Measurements from ENCODE around the gene MYO9B. TPM values are rescaled to one million over a fixed set of nuclear protein-coding genes. Genes with fewer than 3 reads are reported as not detected.
"Not testable (repeated sequence)": the region's sequence is repeated elsewhere in the genome, so short reads cannot be mapped to it uniquely, and the experiment has no call there.

Gene MYO9B
- total and polyA plus RNA-seq, 7 donors: 24.6 to 95.0 (median 48.2) TPM

GRCh38 chr19:17090583-17090982 is 15.0 kb downstream of the MYO9B start:
- WGBS, 2 donors: 54 to 88% methylated on average over 9 of the region's 9 CpGs
- Histone ChIP-seq H3K36me3 (no peaks in the 10 kb centered on the region), H3K9me3 (no peaks in the 10 kb centered on the region), H3K4me1 (peaks cover 0 to 89% (median 60%) of the 10 kb centered on the region in 4 donors), H3K27me3 (no peaks in the 10 kb centered on the region), H3K27ac (peak overlapping the region in 3 of 4 donors; percentile 78 to 94 (median 87)), H3K4me3 (no peak overlapping the region)
- DNase-seq: no peak
- intact Hi-C loops (cut with DNase I): no loop called here
- TF ChIP-seq POLR2A (IDR thresholded peaks at IDR 0.05) (no peak), EP300 (IDR thresholded peaks at IDR 0.05) (no peak), POLR2AphosphoS5 (IDR thresholded peaks at IDR 0.05) (no peak), CTCF (IDR thresholded peaks at IDR 0.05) (no peak)

- Histone ChIP-seq H3K9me3 (no peaks in the 10 kb centered on the region), H3K4me3 (no peak overlapping the region), H3K36me3 (no peaks in the 10 kb centered on the region), H3K4me1 (peaks cover 0 to 91% (median 62%) of the 10 kb centered on the region in 4 donors), H3K27ac (peak overlapping the region; percentile 27 to 94 (median 82)), H3K27me3 (no peaks in the 10 kb centered on the region)
- no peak for DNase-seq
- 59 to 73% methylated on average over 15 of the region's 15 CpGs for WGBS, 2 donors
- intact Hi-C loops (cut with DNase I): no loop called here
- TF ChIP-seq EP300 (IDR thresholded peaks at IDR 0.05) (no peak), POLR2AphosphoS5 (IDR thresholded peaks at IDR 0.05) (no peak), POLR2A (IDR thresholded peaks at IDR 0.05) (no peak), CTCF (IDR thresholded peaks at IDR 0.05) (no peak)
Observed at GRCh38 chr19:17091758-17092333, 16.3 kb downstream of the MYO9B start.

GRCh38 chr19:17092696-17093095 is 17.1 kb downstream of the MYO9B start:
- WGBS, 2 donors: 90 to 97% methylated on average over 2 of the region's 2 CpGs
- H3K27me3 ChIP-seq: no peaks in the 10 kb centered on the region
- peaks cover 0 to 91% (median 67%) of the 10 kb centered on the region in 4 donors for H3K4me1 ChIP-seq
- DNase-seq: no peak
- peak overlapping the region in 1 of 4 donors; percentile 94 for H3K27ac ChIP-seq
- intact Hi-C loops (cut with DNase I): no loop called here
- H3K9me3 ChIP-seq: no peaks in the 10 kb centered on the region
- H3K36me3 ChIP-seq: no peaks in the 10 kb centered on the region
- no peak overlapping the region for H3K4me3 ChIP-seq
- no peak for TF ChIP-seq CTCF (IDR thresholded peaks at IDR 0.05)
- TF ChIP-seq POLR2AphosphoS5 (IDR thresholded peaks at IDR 0.05): no peak
- no peak for TF ChIP-seq EP300 (IDR thresholded peaks at IDR 0.05)
- TF ChIP-seq POLR2A (IDR thresholded peaks at IDR 0.05): no peak

- H3K36me3 ChIP-seq; DNase-seq; H3K9me3 ChIP-seq; H3K4me3 ChIP-seq; intact Hi-C loops (cut with DNase I); H3K27me3 ChIP-seq: not testable (repeated sequence)
- Histone ChIP-seq H3K27ac (peak overlapping the region; percentile 63 to 94 (median 77)), H3K4me1 (peaks cover 0 to 81% (median 54%) of the 10 kb centered on the region in 4 donors)
- 94 to 95% methylated on average over 3 of the region's 3 CpGs for WGBS, 2 donors
Observed at GRCh38 chr19:17094694-17095093, 19.1 kb downstream of the MYO9B start.

GRCh38 chr19:17095141-17095919 is 19.8 kb downstream of the MYO9B start:
- peaks cover 0 to 77% (median 48%) of the 10 kb centered on the region in 4 donors for H3K4me1 ChIP-seq
- intact Hi-C loops (cut with DNase I): no loop called here

More at GRCh38 chr19:17095141-17095919, 19.8 kb downstream of the MYO9B start:
- no peaks in the 10 kb centered on the region for H3K36me3 ChIP-seq
- peak overlapping the region; percentile 63 to 94 (median 77) for H3K27ac ChIP-seq
- TF ChIP-seq EP300 (IDR thresholded peaks at IDR 0.05) (peak in 2 of 4 donors; percentile 38 to 72), POLR2AphosphoS5 (IDR thresholded peaks at IDR 0.05) (peak; percentile 31 to 78 (median 68)), CTCF (IDR thresholded peaks at IDR 0.05) (no peak), POLR2A (IDR thresholded peaks at IDR 0.05) (no peak)
- peak; percentile 91 for DNase-seq
- WGBS, 2 donors: 90 to 91% methylated on average over 23 of the region's 23 CpGs
- no peaks in the 10 kb centered on the region for H3K9me3 ChIP-seq
- H3K4me3 ChIP-seq: no peak overlapping the region
- H3K27me3 ChIP-seq: no peaks in the 10 kb centered on the region

All from sigmoid colon (tissue), 7 donors.